Measurements from ENCODE around the gene CBLB. TPM values are rescaled to one million over a fixed set of nuclear protein-coding genes. Genes with fewer than 3 reads are reported as not detected.

The CBLB gene
- total RNA-seq, 4 donors from 2014 or later: 17.0 to 33.8 (median 23.0) TPM

DNA sequence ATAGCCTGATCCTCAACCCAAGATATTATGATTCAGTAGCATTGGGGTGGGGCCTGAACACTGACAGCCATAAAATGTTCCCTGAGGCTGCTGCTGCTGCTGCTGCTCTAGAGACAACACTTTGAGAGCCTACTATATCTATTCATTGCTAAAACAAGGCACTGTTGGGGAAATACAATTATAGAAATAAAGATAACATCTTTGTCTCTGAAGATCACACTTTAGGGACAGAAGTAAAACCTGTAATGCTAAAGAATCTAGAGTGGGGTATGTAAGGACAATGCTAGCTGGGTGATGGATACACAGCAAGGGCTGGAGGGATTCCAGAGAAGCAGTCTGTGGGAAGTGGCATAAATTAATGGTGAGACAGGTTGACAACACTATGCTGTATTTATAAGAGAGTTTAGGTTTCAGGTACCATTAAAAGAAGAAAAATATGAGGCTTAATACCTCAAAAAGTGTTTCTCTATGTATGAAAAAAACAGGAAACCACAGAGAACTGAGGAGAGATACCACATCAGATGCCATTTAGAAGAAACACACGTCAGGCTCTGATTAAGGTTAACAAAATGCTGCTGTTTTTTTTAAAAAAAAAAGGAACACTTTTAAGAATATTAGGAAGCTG lies 115.9 kb downstream of the CBLB start:
- TF ChIP-seq, protein P1, sequence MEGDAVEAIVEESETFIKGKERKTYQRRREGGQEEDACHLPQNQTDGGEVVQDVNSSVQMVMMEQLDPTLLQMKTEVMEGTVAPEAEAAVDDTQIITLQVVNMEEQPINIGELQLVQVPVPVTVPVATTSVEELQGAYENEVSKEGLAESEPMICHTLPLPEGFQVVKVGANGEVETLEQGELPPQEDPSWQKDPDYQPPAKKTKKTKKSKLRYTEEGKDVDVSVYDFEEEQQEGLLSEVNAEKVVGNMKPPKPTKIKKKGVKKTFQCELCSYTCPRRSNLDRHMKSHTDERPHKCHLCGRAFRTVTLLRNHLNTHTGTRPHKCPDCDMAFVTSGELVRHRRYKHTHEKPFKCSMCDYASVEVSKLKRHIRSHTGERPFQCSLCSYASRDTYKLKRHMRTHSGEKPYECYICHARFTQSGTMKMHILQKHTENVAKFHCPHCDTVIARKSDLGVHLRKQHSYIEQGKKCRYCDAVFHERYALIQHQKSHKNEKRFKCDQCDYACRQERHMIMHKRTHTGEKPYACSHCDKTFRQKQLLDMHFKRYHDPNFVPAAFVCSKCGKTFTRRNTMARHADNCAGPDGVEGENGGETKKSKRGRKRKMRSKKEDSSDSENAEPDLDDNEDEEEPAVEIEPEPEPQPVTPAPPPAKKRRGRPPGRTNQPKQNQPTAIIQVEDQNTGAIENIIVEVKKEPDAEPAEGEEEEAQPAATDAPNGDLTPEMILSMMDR (IDR thresholded peaks at IDR 0.05): no peak
- TF ChIP-seq POLR2A (IDR thresholded peaks at IDR 0.05): no peak
- 38 to 47% methylated on average over 1 of the region's 1 CpG for WGBS, 2 donors
- no peak overlapping the region for H3K4me3 ChIP-seq (ENCODE audit: low read depth, poor library complexity, severe bottlenecking)
- no peak for DNase-seq (ENCODE audit: low spot score in 2 of 2)
- intact Hi-C loops (cut with DNase I; ENCODE audit: low total_unique reads): no loop called here

DNA sequence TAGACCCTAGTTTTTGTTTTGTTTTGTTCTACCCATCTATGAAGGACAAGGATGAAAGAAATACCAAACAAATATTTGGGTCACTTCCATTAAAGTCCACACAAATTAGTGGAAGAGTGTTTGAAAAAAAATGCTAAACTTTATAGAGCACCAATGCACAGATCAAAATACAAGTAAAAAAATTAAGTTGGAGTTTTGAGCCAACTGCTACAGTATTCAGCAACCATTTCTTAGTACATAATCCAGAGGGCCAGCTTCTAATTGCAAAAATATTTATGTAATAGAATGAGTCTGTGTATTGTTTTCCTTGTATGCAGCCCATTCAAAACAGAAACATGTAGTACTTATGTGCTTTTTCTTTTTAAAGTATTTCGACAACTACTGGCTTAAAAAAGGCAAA lies 121.1 kb downstream of the CBLB start:
- TF ChIP-seq, protein P1 (IDR thresholded peaks at IDR 0.05): no peak
- TF ChIP-seq POLR2A (IDR thresholded peaks at IDR 0.05): no peak
- H3K4me3 ChIP-seq (ENCODE audit: low read depth, poor library complexity, severe bottlenecking): no peak overlapping the region
- no peak for DNase-seq (ENCODE audit: low spot score in 2 of 2)
- WGBS, 2 donors: 40 to 65% methylated on average over 1 of the region's 1 CpG
- intact Hi-C loops (cut with DNase I; ENCODE audit: low total_unique reads): no loop called here

DNA sequence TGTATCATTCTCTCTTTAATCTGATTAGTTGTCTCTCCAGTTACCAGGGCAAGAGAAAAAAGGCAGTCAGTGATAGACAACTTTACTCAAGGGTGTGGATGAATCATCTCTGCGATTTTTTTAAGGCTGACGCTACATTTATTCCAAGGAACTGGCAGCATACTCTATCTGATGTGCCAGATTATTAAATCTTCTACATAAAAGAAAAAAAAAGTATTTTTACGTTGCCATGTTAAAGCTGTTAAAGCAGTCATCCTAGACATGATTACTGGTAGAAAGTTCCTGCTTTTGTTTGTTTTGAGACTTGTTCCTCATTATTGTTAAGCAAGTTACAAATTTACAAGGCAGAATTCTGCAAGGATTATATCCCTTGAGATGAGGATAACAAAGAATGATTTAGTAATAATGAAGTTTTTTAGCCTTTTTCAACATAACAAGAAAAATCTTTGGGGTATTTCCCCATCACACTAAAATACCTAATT lies 121.7 kb downstream of the CBLB start:
- no peak overlapping the region for H3K4me3 ChIP-seq (ENCODE audit: low read depth, poor library complexity, severe bottlenecking)
- intact Hi-C loops (cut with DNase I; ENCODE audit: low total_unique reads): no loop called here
- TF ChIP-seq, protein P1 (IDR thresholded peaks at IDR 0.05): no peak
- no peak for TF ChIP-seq POLR2A (IDR thresholded peaks at IDR 0.05)
- DNase-seq (ENCODE audit: low spot score in 2 of 2): no peak
- 5 to 8% methylated on average over 3 of the region's 3 CpGs for WGBS, 2 donors

DNA sequence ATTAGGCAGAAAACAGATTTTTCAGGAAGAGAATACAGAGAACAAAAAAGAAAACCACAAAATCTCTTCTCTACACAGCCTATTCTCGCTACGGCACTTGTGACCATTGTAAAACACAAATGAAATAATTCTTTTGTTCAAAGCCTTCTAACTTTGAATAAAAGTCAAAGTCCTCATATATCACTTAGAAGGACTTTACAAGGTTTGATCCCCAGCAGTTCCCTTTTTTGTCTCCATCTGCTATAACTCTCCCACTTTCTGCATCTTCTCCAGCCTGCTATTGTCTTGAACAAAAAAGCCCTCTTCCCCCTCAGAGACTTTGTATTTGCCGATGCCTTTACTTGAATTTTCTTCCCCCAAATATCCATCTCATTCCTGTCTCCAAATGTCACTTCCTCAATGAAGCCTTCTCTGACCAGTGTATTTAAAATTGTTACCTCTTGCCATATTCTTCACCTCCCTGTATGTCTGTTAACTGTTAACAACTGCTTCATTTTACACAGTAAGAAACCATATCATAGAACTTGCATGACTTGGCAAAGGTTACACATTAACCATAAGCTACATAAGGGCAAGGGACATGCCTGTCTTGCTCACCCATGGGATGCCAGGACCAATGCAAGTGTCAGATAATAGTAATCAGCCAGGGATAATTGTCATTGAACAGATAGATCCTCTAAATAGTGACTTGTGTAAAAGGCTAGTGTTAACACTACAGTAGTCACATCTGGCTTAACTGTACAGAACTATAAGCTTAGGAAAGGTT lies 122.4 kb downstream of the CBLB start:
- WGBS, 2 donors: 74 to 83% methylated on average over 3 of the region's 3 CpGs
- no peak for DNase-seq (ENCODE audit: low spot score in 2 of 2)
- TF ChIP-seq, protein P1 (IDR thresholded peaks at IDR 0.05): no peak
- TF ChIP-seq POLR2A (IDR thresholded peaks at IDR 0.05): no peak
- intact Hi-C loops (cut with DNase I; ENCODE audit: low total_unique reads): no loop called here
- no peak overlapping the region for H3K4me3 ChIP-seq (ENCODE audit: low read depth, poor library complexity, severe bottlenecking)

DNA sequence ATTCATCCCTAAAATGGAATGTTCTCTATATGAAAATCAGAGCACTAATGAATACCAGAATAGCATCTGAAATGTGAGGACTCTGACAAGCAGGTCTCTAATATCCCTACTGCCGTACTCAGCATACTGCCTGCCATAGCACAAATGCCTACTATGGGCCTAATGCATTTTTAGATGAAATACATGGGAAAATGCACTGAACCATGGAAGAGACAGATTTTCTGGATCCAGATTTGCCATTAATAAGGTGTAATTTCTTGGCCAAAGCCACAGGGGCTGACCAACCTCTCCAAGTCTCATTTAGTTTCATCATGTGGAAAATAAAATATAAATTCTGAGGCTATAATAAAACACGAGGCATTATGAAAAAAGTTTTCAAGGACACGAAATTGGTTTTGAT lies 123.8 kb downstream of the CBLB start:
- 91% methylated on average over 3 of the region's 3 CpGs for WGBS, 2 donors
- intact Hi-C loops (cut with DNase I; ENCODE audit: low total_unique reads): no loop called here
- H3K4me3 ChIP-seq (ENCODE audit: low read depth, poor library complexity, severe bottlenecking): no peak overlapping the region
- TF ChIP-seq, protein P1 (IDR thresholded peaks at IDR 0.05): no peak
- TF ChIP-seq POLR2A (IDR thresholded peaks at IDR 0.05): no peak
- DNase-seq (ENCODE audit: low spot score in 2 of 2): no peak
